GM21529 (cell line): ENCODE results near the gene ANKRD55.
"Not testable (repeated sequence)": the region's sequence is repeated elsewhere in the genome, so short reads cannot be mapped to it uniquely, and the experiment has no call there.

Experiments used
- ATAC-seq: cut with Tn5 transposase; IDR thresholded peaks from one replicate; pipeline ENCODE4 v1.9.1; 2021; ENCODE audit not compliant: unreplicated experiment

ANKRD55 gene

DNA sequence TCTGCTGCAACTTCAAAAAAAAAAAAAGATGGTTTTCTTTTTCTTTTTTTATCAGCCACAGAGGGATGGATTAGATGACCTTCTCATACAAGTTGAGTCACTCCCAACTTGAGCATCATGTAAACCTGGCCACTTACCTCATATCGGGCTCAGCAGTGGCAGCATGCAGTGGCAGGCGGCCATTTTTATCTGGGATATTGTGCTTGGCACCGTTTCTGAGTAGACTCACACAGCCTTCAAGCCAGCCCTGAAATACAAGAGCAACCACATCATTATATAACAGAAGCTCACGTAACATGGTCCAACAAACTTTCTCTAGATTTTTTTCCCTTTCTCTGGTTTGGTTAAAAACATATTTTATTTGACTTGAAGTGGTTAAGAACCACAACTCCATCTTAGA, 62.6 kb downstream of the ANKRD55 start:
- no peak for ATAC-seq

DNA sequence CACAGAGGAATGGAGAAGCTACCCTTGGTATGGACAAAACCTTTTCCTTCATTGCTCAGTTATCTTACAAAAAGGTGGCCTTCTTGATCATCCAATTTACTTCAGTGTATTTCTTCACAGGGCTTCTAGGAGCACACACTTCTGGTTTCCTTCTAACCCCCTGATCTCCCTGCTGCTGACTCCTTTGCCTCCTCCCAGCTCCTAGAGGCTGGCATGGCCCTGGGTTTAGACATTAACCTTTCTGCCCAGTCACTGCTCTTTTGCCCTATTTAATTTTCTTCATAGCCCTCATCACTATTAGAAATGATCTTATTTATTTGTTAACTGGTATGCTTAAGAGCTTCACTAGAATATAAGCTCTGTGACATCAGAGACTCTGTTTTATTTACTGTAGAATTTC, 63.2 kb downstream of the ANKRD55 start:
- ATAC-seq, result no peak

- ATAC-seq, result no peak
Measured at GRCh38 chr5:56169281-56169680, 63.8 kb downstream of the ANKRD55 start.

- no peak for ATAC-seq
Measured at GRCh38 chr5:56168066-56168478, 65.1 kb downstream of the ANKRD55 start.

- no peak for ATAC-seq
Measured at GRCh38 chr5:56167519-56167918, 65.6 kb downstream of the ANKRD55 start.

DNA sequence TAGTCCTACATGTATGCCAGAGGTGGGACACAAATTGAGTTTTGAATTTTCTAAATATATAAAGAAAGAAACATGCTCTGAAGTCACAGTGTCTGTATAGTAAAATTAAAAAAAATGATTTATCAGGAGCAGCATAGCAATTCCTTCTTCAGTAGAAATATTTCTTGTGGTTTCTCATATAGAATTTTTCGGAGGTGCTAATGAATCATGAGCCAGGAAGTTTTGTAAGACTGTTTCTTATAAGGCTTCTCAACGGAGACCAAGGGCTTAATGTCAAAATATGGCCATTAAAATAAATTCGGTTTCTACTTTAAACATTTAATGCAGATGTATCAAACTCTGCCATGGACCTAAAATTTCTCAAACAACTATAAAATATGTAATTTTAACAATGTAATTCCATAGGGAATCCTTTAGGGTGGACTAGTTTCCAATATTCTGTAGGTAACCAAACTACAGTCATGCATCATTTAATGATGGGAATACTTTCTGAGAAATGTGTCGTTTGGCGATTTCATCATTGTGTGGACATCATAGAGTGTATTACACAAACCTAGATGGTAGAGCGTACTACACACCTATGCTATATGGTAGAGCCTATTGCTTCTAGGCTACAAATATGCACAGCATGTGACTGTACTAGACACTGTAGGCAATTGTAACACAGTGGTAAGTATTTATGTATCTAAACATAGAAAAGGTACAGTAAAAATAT, 66.3 kb downstream of the ANKRD55 start:
- ATAC-seq, result no peak

DNA sequence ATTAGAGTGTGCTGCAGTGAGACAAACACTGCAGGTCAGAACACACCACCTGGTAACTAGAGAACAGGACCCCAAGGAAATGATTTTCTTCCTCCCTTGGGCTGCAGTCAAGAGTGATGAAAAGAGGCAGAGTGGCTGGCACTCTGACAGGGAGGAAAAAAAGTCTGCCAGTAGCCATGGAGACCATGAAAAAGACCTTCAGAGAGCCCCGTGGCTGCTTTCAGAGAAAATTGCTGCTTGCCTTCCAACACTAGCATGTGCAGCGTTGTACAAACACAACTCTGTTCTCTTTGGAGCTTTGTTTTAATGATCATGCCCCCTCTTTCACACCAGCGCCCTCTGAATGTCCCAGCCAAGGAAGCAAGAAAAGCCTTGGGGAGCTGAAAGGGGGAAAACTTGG, 68.8 kb downstream of the ANKRD55 start:
- no peak for ATAC-seq

GRCh38 chr5:56161927-56162326, 71.2 kb downstream of the ANKRD55 start:
- no peak for ATAC-seq

DNA sequence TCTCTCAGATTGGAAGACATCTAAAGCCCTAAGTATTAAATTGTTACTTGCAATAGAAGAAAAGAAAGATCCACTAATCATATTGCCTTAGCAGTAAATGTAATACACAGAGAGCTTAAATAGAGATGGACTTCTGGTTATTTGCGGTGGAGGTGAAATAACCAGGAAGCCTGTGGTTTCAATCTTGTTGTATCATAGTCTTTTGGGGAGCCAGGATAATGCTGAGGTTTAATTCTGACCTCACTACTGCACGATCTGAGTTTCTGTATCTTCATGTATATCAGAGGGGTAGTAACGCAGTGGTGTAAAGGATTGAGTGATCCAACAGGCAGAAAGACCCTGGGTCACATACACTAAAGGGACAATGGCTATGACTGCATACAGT, 71.7 kb downstream of the ANKRD55 start:
- no peak for ATAC-seq

DNA sequence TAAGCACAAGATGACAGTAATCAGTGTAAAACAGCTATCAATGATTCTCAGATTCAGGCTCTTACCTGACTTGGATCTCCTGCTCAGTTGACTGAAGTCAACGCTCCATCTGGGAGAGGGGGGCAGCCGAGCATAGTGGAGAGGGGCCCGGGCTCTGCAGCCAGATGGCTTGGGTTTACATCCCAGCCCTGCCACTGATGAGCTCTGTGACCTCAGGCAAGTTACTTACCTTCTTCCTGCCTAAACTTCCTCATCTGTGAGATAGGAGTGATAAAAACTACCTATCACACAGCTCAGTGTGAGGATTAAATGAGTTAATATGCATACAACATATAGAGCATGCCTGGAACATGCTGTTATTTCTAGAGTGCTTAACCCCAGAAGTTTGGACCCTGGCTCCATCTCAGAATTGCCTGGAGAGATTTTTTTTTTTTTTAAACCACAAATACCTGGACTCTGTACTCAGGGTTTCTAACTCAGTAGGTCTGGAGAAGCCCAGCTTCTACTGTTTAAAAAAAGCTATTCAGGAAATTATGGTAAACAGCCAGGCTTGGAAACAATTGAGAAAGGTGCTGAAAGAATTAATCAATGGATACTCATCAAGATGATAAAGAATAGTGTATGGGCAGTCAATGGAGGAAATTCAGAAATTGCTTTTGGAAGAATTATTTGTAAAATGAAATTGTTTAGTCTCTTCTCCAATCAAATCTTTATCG, 72.2 kb downstream of the ANKRD55 start:
- ATAC-seq, result no peak

DNA sequence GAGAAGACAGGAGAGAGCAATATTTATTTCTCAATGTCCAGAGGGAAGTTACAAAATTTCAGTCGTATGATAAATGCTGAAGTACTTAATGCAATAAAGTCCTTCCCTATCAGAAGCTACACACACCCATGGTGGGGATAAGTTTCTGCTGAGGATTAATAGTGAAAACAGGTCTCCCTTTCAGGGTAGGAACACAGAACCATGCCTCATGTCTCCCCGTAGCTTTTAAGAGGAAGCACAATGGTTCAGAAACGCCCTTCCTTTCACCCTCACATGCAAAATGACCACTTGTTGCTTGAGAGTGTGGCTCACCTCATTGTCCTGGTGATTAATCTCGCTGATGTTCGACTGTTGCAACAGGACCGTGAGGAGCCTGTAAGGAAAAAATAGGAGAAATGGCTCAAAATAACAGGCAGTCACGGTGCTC, 73.6 kb downstream of the ANKRD55 start:
- no peak for ATAC-seq

GRCh38 chr5:56158331-56158960, 74.7 kb downstream of the ANKRD55 start:
- no peak for ATAC-seq

- not testable (repeated sequence) for ATAC-seq
Measured at GRCh38 chr5:56157191-56157621, 75.9 kb downstream of the ANKRD55 start.

DNA sequence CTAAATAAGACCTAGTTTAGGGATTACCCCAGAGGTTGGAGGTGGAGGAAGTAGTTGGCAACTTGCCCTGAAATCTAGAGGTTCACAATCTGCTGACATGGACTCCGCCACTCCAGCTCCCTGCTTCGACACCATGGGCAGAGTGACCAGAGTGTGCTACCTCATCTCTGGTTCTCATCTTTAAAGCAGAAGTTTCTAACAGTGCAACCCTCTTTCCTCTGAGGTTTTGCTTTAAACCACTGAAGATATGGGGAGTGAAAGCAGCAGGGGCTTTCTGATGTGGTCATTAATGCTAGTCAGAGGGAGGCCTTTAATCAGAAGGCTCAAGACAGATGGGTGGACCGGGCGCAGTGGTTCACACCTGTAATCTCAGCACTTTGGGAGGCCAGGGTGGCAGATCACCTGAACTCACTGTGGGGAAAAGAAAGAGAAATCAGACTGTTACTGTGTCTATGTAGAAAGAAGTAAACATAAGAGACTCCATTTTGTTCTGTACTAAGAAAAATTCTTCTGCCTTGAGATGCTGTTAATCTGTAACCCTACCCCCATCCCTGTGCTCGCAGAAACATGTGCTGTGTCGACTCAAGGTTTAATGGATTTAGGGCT, 76.4 kb downstream of the ANKRD55 start:
- peak; percentile 68 for ATAC-seq

DNA sequence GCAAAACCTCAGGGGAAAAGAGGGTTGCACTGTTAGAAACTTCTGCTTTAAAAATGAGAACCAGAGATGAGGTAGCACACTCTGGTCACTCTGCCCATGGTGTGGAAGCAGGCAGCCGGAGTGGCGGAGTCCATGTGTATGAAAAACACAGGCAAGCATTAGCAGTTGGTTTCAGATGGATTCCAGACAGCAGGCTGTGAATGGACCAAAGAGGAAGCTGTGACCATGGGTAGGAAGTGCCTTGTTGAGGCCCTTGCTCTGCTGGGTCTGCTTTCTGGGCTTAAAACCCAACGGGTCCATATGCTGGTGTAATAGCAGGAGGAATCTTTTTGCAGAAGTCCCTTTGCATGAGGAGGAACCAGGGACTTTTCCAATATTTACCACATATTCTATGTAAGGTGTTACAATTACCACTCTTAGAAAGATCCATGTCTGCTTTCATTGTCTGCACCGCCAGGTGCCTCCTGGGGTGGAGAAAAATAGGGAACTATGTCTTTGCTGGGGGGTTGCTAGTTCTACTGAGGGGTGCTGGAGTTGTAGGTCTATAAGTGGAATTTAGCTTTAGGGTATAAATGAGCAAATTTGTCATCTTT, 77.0 kb downstream of the ANKRD55 start:
- ATAC-seq, result no peak

GRCh38 chr5:56154732-56155484, 78.2 kb downstream of the ANKRD55 start:
- no peak for ATAC-seq

GRCh38 chr5:56152437-56152836, 80.7 kb downstream of the ANKRD55 start:
- ATAC-seq, result no peak

DNA sequence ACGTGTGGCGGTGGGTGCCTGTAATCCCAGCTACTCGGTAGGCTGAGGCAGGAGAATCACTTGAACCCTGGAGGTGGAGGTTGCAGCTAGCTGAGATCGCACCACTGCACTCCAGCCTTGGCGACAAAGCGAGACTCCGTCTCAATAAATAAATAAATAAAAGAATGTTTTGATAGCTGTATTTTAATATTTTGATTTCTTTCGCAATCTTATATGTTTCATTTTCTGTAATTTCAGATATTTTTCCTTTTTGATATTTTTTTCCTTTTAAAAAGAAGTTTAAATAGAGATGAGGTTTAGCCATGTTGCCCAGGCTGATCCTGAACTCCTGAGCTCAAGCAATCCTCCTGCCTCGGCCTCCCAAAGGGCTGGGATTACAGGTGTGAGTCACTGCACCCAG, 82.4 kb downstream of the ANKRD55 start:
- ATAC-seq, result not testable (repeated sequence)

DNA sequence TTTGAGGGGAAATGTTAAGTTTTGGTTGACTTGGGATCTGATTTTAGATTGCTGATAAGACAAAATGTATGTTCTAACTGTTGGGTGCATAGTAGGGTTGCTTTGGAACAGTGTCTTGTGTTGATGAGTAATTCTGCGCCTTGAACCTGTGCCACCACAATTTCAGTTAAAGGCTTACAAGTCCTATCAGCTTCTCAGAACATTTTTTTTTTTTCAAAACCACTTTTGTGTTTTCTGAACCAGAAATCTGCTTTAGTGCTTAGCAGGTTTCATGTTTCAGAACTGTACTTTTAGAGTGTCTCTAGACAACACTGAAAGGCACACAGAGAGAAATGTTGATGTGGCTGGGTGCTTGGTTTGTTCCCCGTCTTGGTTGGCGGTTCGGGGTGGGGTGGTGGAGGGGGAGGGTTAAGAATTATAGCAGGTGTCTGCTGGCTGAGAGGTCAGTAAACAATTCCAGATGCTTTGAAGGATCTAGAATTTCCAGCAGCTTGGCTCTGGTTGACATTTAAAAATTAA, 84.6 kb downstream of the ANKRD55 start:
- ATAC-seq, result peak; percentile 94

DNA sequence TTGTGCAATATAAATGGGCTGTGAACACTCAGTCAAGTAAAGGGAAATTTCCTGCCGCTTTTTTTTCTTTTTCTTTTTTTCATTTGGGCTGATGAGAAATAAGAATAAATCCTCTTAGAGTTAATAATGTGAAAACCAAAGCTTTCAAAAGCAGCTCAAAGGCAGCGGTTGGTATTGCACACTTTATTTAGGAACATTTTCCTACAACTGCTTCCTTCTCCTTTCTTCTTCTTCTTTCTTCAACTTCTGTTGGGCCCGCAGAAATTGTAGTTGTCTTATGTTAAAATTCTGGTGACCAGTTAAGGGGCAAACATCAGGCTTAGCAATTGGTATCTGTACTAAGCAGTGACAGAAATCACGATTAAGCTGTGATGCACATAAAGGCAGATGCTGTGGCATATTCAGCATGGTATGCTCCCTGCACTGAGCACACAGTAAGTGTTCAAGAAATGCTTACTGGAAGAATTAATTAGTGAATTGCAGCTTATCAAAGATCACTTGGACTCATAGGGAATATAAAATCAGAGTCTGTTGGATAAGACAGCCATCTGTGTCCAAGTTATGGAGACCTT, 85.4 kb downstream of the ANKRD55 start:
- no peak for ATAC-seq
